ENCODE measurements around the gene SERPINA10. TPM values are rescaled to one million over a fixed set of nuclear protein-coding genes. Genes with fewer than 3 reads are reported as not detected.

Gene SERPINA10
- total RNA-seq, 1 experiment from 2014 or later, result not detected

GRCh38 chr14:94309721-94310120 is 16.7 kb upstream of the SERPINA10 start:
- Histone ChIP-seq H3K9me2 (replicated peaks; ENCODE audit: low read length) (no peaks in the 10 kb centered on the region), H3K4me1 (ENCODE audit: insufficient read depth, low read length) (no peaks in the 10 kb centered on the region), H3K27me3 (ENCODE audit: low read length) (peaks cover 1% of the 10 kb centered on the region; the same call in 1 of the 2 replicates), H3K79me2 (ENCODE audit: low read length) (no peaks in the 10 kb centered on the region), H4K20me1 (ENCODE audit: low read length) (no peaks in the 10 kb centered on the region), H3K36me3 (ENCODE audit: low read depth, low read length) (no peaks in the 10 kb centered on the region), H2AFZ (ENCODE audit: low read length) (no peak overlapping the region), H3K9me3 (ENCODE audit: low read length) (no peaks in the 10 kb centered on the region), H3K9ac (ENCODE audit: low read length) (no peak overlapping the region), H3K4me2 (ENCODE audit: low read length) (no peak overlapping the region), H3K4me3 (ENCODE audit: low read length) (no peak overlapping the region), H3K27ac (ENCODE audit: low read length) (no peak overlapping the region), H3F3A (ENCODE audit: low read length, unreplicated experiment) (no peaks in the 10 kb centered on the region)
- no TSS peak for BruUV-seq (replicated peaks)
- TF ChIP-seq EZH2phosphoT487 (IDR thresholded peaks at IDR 0.05; ENCODE audit: borderline replicate concordance, low read length), result no peak
- TF ChIP-seq, protein P1, sequence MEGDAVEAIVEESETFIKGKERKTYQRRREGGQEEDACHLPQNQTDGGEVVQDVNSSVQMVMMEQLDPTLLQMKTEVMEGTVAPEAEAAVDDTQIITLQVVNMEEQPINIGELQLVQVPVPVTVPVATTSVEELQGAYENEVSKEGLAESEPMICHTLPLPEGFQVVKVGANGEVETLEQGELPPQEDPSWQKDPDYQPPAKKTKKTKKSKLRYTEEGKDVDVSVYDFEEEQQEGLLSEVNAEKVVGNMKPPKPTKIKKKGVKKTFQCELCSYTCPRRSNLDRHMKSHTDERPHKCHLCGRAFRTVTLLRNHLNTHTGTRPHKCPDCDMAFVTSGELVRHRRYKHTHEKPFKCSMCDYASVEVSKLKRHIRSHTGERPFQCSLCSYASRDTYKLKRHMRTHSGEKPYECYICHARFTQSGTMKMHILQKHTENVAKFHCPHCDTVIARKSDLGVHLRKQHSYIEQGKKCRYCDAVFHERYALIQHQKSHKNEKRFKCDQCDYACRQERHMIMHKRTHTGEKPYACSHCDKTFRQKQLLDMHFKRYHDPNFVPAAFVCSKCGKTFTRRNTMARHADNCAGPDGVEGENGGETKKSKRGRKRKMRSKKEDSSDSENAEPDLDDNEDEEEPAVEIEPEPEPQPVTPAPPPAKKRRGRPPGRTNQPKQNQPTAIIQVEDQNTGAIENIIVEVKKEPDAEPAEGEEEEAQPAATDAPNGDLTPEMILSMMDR (conservative IDR thresholded peaks at IDR 0.05; ENCODE audit: low read depth, low read length), result no peak
- ATAC-seq (no peak), DNase-seq (no peak)
- CTCF ChIA-PET, result no interaction called here
- intact Hi-C loops (cut with micrococcal nuclease), result no loop called here
- POLR2A ChIA-PET (ENCODE audit: unreplicated experiment), result no interaction called here

- Histone ChIP-seq H2AFZ (ENCODE audit: low read length) (no peak overlapping the region), H3K79me2 (ENCODE audit: low read length) (no peaks in the 10 kb centered on the region), H3K9me2 (replicated peaks; ENCODE audit: low read length) (no peaks in the 10 kb centered on the region), H3K36me3 (ENCODE audit: low read depth, low read length) (no peaks in the 10 kb centered on the region), H3K9me3 (ENCODE audit: low read length) (no peaks in the 10 kb centered on the region), H3K4me3 (ENCODE audit: low read length) (no peak overlapping the region), H3K4me2 (ENCODE audit: low read length) (no peak overlapping the region), H3K27me3 (ENCODE audit: low read length) (peaks cover 8% of the 10 kb centered on the region; the same call in 1 of the 2 replicates), H4K20me1 (ENCODE audit: low read length) (no peaks in the 10 kb centered on the region), H3F3A (ENCODE audit: low read length, unreplicated experiment) (no peaks in the 10 kb centered on the region), H3K4me1 (ENCODE audit: insufficient read depth, low read length) (no peaks in the 10 kb centered on the region), H3K9ac (ENCODE audit: low read length) (no peak overlapping the region), H3K27ac (ENCODE audit: low read length) (no peak overlapping the region)
- intact Hi-C loops (cut with micrococcal nuclease), result no loop called here
- DNase-seq, result peak; percentile 31
- no peak for ATAC-seq
- TF ChIP-seq EZH2phosphoT487 (IDR thresholded peaks at IDR 0.05; ENCODE audit: borderline replicate concordance, low read length), result no peak
- TF ChIP-seq, protein P1 (conservative IDR thresholded peaks at IDR 0.05; ENCODE audit: low read depth, low read length), result peak; percentile 54
- POLR2A ChIA-PET (ENCODE audit: unreplicated experiment), result no interaction called here
- CTCF ChIA-PET, result no interaction called here
- no TSS peak for BruUV-seq (replicated peaks)
Measured at GRCh38 chr14:94307410-94307992, 14.4 kb upstream of the SERPINA10 start.

- no TSS peak for BruUV-seq (replicated peaks)
- POLR2A ChIA-PET (ENCODE audit: unreplicated experiment), result no interaction called here
- no peak overlapping the region for H3K9ac ChIP-seq (ENCODE audit: low read length)
- no peak overlapping the region for H3K4me2 ChIP-seq (ENCODE audit: low read length)
- H3K4me1 ChIP-seq (ENCODE audit: insufficient read depth, low read length), result no peaks in the 10 kb centered on the region
- H2AFZ ChIP-seq (ENCODE audit: low read length), result no peak overlapping the region
- intact Hi-C loops (cut with micrococcal nuclease), result no loop called here
- CTCF ChIA-PET, result no interaction called here
- H4K20me1 ChIP-seq (ENCODE audit: low read length), result no peaks in the 10 kb centered on the region
- DNase-seq, result no peak
- no peaks in the 10 kb centered on the region for H3K36me3 ChIP-seq (ENCODE audit: low read depth, low read length)
- no peaks in the 10 kb centered on the region for H3K9me2 ChIP-seq (replicated peaks; ENCODE audit: low read length)
- H3K9me3 ChIP-seq (ENCODE audit: low read length), result no peaks in the 10 kb centered on the region
- H3K79me2 ChIP-seq (ENCODE audit: low read length), result no peaks in the 10 kb centered on the region
- no peak overlapping the region for H3K4me3 ChIP-seq (ENCODE audit: low read length)
- H3K27ac ChIP-seq (ENCODE audit: low read length), result no peak overlapping the region
- ATAC-seq, result no peak
- TF ChIP-seq EZH2 (IDR thresholded peaks at IDR 0.05; ENCODE audit: low read length, unreplicated experiment) (no peak), EZH2phosphoT487 (IDR thresholded peaks at IDR 0.05; ENCODE audit: borderline replicate concordance, low read length) (no peak)
- TF ChIP-seq, protein P1 (conservative IDR thresholded peaks at IDR 0.05; ENCODE audit: low read depth, low read length), result no peak
- H3F3A ChIP-seq (ENCODE audit: low read length, unreplicated experiment), result no peaks in the 10 kb centered on the region
- peaks cover 8% of the 10 kb centered on the region; the same call in 1 of the 2 replicates for H3K27me3 ChIP-seq (ENCODE audit: low read length)
Measured at GRCh38 chr14:94306047-94306978, 13.2 kb upstream of the SERPINA10 start.
